OCI-LY1 (cell line): ENCODE data around the gene RESP18.

Source experiments
- CTCF ChIP-seq: fragments of 200-600 bp; sonication (generic), shearing (Covaris generic); IDR thresholded peaks from 2 replicates; pipeline ENCODE4 v1.5.1; 2017; ENCODE audit warnings: mild to moderate bottlenecking, antibody characterized with exemption, low read length, moderate library complexity, mixed read lengths
- EZH2 ChIP-seq: fragments of 200-600 bp; sonication (generic), shearing (Covaris generic); IDR thresholded peaks from 2 replicates; pipeline ENCODE4 v1.8.0; 2017; ENCODE audit warnings: borderline replicate concordance, mixed run types, mild to moderate bottlenecking, antibody characterized with exemption, low read length, moderate library complexity, mixed read lengths

DNA sequence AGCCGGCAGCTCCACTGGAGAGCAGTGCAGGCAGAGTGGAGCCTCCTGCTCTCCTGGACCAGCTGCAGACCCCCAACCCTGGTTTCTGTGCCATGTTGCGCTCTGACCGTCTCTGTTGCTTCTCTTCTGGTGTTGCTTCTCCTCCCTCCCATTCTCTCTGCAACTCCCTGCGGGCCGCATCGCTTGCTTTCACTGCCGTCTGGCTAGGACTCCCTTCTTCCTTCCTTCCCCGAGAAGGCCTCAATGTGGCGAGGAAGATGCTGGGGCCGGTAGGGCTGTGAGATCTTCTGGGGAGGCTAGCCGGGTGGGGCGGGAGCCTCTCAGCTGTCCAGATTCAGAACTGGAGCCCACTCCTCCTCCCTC is 47.2 kb downstream of the RESP18 start:
- TF ChIP-seq EZH2 (no peak), CTCF (no peak)
